GM19372 (cell line): Measurements from ENCODE around the gene CR2.
"Not testable (repeated sequence)": the region's sequence is repeated elsewhere in the genome, so short reads cannot be mapped to it uniquely, and the experiment has no call there.

ENCODE experiments used
- ATAC-seq: cut with Tn5 transposase; IDR thresholded peaks from one replicate; pipeline ENCODE4 v1.9.1; 2021; ENCODE audit warnings: mild to moderate bottlenecking, low read depth, moderate library complexity; ENCODE audit not compliant: unreplicated experiment

The CR2 gene

GRCh38 chr1:207502726-207503125 is 48.6 kb downstream of the CR2 start:
- ATAC-seq: no peak

- no peak for ATAC-seq
Measured at GRCh38 chr1:207503950-207504349, 49.8 kb downstream of the CR2 start.

- ATAC-seq: no peak
Measured at GRCh38 chr1:207504438-207504837, 50.3 kb downstream of the CR2 start.

DNA sequence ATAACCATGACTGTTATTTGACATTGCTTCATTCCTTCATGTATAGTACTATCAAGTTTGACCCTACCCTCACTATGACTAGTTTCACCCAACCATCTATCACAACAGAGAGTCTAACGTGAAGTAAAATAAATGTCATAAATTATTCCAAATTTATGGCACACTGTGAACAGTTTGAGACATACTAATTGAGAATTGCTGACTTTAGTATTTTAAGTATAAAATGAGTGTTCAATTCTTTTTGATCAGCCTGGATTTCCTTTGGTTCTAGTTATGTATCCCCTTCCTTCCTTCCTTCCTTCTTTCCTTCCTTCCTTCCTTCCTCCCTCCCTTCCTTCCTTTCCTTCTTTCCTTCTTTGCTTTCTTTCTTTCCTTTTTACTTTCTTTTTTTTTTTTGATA is 56.3 kb downstream of the CR2 start:
- ATAC-seq: no peak

DNA sequence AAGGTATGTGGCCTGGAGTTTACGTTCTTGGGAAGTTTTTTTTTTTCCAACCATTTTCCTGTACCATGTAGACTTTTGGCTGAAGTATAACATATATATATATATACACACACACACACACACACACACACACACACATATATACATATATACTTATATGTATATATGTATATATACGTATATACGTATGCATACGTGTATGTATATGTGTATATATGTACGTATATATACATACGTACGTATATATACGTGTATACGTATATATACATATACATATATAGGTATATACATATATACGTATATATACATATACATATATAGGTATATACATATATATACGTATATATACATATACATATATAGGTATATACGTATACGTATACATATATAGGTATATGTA is 60.8 kb downstream of the CR2 start:
- no peak for ATAC-seq

DNA sequence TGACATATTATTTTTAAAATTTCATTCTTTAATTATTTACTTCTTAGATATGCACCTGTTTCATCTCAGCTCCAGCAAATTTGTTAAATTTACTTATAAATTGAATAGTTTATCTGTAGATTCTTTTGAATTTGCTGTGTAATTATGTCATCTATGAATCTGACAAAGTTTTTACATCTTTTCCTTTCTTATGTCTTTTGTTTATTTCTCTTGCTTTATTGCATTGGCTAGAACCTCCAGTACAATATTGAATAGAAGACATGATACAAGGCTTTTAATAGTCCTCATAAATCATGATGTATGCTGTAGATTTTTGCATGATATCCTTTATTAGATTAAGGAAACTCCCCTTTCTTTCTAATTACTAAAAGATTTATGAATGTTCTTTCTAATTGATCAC is 62.6 kb downstream of the CR2 start:
- ATAC-seq: no peak

DNA sequence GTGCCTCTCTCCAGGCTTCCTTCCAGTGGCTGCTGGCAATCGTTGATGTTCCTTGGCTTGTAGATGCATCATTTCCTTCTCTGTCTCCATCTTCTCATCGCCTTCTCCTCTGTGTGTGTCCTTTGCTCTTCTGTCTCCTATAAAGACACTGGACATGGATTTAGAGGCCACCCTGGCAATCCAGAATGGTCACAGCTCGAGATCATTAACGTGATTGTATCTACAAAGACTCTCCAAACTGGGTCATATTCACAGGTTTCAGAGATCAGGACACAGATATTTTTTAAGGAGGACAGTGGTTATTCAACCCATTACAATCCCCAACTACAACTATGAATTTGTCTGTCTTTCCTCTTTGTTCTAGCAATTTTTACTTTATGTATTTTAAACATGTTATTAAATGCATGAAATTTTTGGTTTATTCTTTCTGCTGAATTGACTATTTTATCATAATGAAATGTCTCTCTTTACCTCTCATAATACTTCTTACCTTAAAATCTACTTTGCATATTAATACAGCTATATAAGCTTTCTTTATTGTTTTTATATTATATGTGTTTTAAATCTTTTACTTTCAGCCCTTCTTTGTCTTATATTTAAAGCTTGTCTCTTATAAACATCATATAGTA is 64.6 kb downstream of the CR2 start:
- ATAC-seq: no peak

- ATAC-seq: no peak
Measured at GRCh38 chr1:207519505-207520399, 65.6 kb downstream of the CR2 start.

- ATAC-seq: not testable (repeated sequence)
Measured at GRCh38 chr1:207520400-207521345, 66.5 kb downstream of the CR2 start.

DNA sequence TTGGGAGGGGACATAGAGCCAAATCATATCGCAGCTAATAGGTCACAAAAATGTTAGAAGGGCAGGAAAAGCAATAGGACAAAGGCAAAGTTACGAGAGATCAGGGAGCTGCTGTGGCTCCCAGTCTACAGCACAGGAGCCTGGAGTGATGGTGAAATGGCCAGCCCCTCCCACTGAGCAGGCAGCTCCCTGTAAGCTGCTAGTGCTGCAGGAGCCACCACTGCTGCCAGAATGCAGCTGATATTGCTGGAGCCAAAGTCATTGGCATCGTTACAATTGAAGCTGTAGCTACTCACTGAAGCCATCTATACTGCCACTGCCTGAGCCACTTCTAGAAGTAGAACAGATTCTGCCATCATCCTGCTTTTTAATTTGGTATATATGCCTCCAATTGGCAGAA is 71.1 kb downstream of the CR2 start:
- ATAC-seq: not testable (repeated sequence)

- not testable (repeated sequence) for ATAC-seq
Measured at GRCh38 chr1:207528401-207528800, 74.3 kb downstream of the CR2 start.

DNA sequence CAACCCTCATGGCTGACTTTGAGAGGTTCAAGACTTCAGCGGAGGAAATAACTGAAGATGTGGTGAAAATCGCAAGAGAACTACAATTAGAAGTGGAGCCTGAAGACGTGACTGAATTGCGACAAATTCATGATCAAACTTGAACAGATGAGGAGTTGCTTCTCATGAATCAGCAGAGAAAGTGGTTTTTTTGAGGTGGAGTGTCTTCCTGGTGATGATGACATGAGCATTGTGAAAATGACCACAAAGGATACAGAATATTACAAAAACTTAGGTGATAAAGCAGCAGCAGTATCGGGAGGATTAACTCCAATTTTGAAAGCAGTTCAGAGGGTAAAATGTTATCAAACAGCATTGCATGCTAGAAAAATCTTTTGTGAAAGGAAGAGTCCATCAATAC is 82.1 kb downstream of the CR2 start:
- ATAC-seq: not testable (repeated sequence)
